Ammon's horn (tissue), 1 donor: ENCODE results near the gene RNF26.

Experiments
- DNase-seq: peaks from one replicate; pipeline ENCODE4 v3.0.0-alpha.2; 2016; ENCODE audit warnings: low spot score

The RNF26 gene

GRCh38 chr11:119355091-119355843 lies 20.9 kb downstream of the RNF26 start:
- DNase-seq = no peak

- DNase-seq = peak; percentile 84
Observed at GRCh38 chr11:119356349-119357031, 22.2 kb downstream of the RNF26 start.

GRCh38 chr11:119357074-119357473 lies 22.7 kb downstream of the RNF26 start:
- no peak for DNase-seq

GRCh38 chr11:119359365-119360214 lies 25.3 kb downstream of the RNF26 start:
- no peak for DNase-seq

- DNase-seq = no peak
Observed at GRCh38 chr11:119361056-119361787, 26.9 kb downstream of the RNF26 start.

GRCh38 chr11:119361941-119362725 lies 27.8 kb downstream of the RNF26 start:
- DNase-seq = no peak

- DNase-seq = no peak
Observed at GRCh38 chr11:119362741-119363080, 28.4 kb downstream of the RNF26 start.

GRCh38 chr11:119363081-119363850 lies 28.9 kb downstream of the RNF26 start:
- no peak for DNase-seq

GRCh38 chr11:119363851-119364590 lies 29.7 kb downstream of the RNF26 start:
- no peak for DNase-seq

- no peak for DNase-seq
Observed at GRCh38 chr11:119365071-119365591, 30.8 kb downstream of the RNF26 start.

GRCh38 chr11:119366690-119367620 lies 32.6 kb downstream of the RNF26 start:
- DNase-seq = no peak

- DNase-seq = no peak
Observed at GRCh38 chr11:119367661-119368120, 33.4 kb downstream of the RNF26 start.

- DNase-seq = no peak
Observed at GRCh38 chr11:119368121-119369034, 34.1 kb downstream of the RNF26 start.

GRCh38 chr11:119369132-119369925 lies 35.0 kb downstream of the RNF26 start:
- DNase-seq = no peak

GRCh38 chr11:119370486-119371046 lies 36.2 kb downstream of the RNF26 start:
- no peak for DNase-seq

- DNase-seq = no peak
Observed at GRCh38 chr11:119371067-119371601, 36.8 kb downstream of the RNF26 start.
